ENCODE measurements around the gene LIF.
"Not testable (repeated sequence)": the region's sequence is repeated elsewhere in the genome, so short reads cannot be mapped to it uniquely, and the experiment has no call there.

LIF gene

GRCh38 chr22:30241576-30242371 lies 4.8 kb downstream of the LIF start:
- DNase-seq = no peak

DNA sequence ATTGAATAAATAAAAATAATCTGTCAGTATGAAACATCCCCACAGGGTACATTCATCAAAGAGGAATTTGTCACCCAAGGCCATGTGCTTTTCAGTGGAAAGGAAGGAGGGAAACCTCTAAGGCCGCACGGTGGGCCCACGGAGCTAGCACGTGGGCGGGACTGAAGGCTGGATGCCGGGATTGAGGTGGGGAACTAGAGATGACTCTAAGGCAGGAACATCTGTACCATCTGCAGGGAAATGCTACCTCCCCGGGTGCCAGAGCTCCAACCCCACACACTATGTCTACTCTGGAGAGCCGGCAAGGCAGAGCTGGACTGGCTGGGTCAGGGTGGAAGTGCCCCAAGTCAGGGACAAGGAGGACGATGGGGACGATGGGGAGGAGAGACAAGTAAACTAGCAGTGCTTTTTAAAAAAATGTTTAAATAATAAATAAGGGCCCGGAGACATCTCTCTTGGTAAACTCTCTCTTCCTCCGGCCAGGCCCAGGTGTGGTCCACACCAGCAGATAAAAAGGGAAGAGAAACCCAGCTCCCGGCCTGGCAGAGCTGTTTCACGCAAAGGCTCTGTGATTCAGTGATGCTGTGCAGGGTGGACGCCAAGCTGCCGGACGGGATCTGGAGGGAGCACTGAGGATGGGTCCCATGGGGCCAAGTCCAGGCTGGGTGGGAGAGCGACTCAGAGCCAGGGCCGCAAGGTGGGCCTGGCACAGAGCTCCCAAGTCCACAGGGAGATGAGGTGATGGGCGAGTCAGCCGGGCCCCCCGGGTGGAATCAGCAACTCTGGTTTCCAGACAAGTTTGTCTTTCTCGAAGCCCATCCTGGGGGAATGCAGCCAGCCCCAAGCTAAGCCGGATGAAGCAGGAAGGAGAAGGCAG lies 5.8 kb downstream of the LIF start:
- no peak for DNase-seq

DNA sequence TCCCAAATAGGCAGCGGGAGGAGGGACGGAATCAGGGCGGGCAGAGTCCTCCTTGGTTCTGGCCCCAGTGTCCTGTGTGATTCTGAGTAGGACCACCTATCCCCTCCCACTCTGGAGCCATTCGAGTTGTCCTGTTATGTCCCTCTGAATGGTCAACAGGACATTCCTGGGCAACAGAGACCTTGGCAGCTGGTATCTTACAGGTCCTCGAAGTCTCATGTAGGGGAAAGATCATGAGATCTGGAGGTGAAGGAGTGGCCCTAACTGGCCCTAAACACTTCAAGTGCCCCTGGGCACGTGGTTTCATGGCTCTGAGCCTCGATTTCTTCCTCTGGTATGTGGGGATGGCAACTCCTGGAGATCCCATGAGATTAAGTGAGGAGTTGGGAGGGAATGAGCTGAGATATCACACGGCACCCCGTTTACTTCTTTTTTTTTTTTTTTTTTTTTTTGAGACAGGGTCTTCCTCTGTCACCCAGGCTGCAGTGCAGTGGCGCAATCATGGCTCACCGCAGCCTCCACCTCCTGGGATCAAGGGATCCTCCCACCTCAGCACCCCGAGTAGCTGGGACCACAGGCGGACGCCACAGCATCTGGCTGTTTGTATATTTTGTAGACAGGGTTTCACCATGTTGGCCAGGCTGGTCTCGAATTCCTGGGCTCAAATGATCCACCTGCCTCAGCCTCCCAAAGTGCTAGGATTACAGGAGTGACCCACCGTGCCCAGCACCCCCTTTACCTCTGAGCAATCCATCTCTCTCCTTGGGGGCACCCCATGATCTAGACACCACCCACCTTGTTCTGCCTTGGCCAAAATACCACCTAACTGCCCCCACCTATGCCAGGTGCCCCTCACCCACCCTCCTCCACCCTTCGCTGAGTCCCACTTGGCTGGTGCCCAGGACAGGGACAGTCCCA lies 6.8 kb downstream of the LIF start:
- DNase-seq = no peak

GRCh38 chr22:30238661-30239487 lies 7.7 kb downstream of the LIF start:
- DNase-seq = no peak

DNA sequence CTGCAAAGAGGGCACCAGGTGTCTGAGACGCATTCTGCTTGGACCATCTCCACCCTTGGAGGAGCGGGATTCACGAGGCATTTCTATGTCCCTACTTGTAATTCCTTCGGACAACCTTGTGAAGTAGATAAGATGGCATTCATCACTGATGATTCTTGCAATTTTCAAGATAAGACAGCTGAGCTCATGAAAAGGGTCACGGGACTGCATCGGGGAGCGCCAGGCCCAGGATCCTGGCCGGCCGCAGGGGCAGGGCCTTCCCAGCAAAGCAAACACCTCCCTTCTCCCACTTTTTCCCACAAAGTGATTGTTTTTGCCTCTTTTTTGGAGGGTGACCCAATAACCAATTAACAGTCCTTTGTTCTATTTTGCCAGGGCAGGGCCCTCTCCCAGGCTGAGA lies 8.4 kb downstream of the LIF start:
- no peak for DNase-seq

DNA sequence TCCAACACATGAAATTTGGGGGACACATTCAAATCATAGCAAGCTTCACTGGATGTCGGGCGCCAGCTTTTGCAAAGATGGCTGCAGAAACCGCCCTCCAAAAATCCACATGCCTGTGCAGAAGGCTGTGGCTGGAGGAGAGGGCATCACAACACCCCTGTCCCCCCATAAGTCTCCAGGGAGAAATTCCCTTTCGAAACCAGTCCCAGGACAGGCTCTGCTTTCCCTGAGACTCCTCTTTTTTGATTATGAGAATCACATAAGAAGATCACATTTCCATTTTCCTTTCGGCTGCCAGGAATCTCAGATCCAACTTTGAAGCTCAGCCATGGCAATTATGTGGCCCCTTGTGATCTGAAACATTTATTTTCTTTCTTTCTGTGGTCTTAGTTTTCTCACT lies 9.7 kb downstream of the LIF start:
- DNase-seq = no peak

GRCh38 chr22:30235687-30236170 lies 10.8 kb downstream of the LIF start:
- no peak for DNase-seq

GRCh38 chr22:30234786-30235470 lies 11.6 kb downstream of the LIF start:
- DNase-seq = no peak

DNA sequence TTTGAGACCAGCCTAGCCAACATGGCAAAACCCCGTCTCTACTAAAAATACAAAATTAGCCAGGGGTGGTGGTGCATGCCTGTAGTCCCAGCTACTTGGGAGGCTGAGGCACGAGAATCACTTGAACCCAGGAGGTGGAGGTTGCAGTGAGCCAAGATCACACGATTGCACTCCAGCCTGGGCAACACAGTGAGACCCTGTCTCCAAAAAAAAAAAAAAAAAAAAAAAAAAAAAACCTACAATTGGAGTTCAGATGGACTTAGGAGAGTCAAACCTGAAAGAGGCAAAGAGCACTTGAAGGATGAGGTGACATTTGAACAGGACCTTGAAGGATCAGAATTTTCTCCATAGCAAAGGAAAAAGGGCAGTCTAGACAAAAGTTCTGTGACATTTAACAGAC lies 12.2 kb downstream of the LIF start:
- DNase-seq = not testable (repeated sequence)

DNA sequence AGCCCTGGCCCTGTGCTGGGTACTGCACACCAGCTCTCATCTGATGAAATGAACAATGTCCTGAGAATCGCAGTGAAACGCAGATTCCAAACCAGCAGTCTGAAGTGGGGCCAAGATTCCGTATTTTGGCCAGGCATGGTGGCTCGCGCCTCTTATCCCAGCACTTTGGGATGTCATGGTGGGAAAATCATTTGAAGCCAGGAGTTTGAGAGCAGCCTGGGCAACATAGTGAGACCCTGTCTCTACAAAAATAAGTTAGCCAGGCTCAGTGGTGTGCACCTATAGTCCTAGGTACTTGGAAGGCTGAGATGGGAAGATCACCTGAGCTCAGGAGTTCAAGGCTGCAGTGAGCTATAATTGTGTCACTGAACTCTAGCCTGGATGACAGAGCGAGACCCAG lies 13.0 kb downstream of the LIF start:
- no peak for DNase-seq

DNA sequence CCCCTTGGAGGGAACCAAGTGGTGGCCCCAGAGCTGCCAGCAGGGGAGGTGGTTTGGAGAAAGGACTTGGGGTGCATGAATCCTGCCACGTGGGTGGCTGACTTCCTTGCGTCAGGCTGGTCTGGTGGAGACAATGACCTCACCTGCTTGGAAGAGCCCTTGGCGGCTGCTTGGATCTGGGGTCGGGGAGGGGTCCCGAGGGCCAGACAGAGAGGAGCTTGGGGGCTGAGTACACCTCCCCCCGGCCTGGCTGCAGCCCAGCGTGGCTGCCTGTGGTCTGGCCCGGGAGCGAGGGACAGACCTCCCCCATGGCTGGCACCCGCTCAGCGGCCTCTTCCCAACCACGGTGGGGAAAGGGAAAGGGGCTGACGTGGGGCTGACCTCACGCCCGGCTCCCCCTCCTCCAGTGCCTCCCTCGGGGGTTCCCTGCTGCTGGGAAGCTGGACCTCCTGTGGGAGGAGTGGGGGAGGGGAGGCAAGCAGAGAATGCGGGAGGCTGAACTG lies 13.8 kb downstream of the LIF start:
- DNase-seq = no peak

DNA sequence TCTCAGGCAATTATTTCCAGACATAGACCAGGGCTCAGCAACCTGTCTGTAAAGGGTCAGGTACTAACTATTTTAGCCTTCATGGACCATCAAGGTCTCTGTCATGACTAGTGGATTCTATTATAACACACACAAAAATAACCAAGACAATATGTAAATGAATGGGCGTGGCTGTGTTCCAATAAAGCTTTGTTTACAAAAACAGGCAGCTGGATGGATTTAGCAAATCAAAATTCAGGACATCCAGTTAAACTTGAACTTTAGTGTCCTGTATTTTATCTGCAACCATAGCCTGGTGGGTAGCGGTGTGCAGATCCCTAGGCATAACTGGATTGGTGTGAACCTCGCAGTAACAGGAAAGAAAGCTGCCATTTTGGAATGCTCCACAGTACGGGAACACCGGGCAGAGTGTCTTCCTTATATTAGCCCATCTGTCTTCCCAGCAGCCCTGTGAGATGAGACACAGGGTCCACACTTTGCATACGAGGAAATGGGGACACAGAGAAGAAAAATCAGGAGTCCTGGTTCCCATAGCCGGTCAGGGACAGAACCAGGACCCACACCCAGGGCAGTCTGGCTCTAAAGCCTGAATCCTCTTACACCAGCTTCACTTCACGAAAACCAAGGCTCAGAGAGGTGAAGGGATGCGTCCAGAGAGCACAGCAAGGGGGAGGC lies 15.6 kb downstream of the LIF start:
- no peak for DNase-seq

- no peak for DNase-seq
Measured at GRCh38 chr22:30230330-30230729, 16.2 kb downstream of the LIF start.

GRCh38 chr22:30228509-30229359 lies 17.8 kb downstream of the LIF start:
- DNase-seq = no peak

- DNase-seq = peak; percentile 73
Measured at GRCh38 chr22:30227438-30228228, 18.9 kb downstream of the LIF start.

- DNase-seq = no peak
Measured at GRCh38 chr22:30226192-30226832, 20.2 kb downstream of the LIF start.

DNA sequence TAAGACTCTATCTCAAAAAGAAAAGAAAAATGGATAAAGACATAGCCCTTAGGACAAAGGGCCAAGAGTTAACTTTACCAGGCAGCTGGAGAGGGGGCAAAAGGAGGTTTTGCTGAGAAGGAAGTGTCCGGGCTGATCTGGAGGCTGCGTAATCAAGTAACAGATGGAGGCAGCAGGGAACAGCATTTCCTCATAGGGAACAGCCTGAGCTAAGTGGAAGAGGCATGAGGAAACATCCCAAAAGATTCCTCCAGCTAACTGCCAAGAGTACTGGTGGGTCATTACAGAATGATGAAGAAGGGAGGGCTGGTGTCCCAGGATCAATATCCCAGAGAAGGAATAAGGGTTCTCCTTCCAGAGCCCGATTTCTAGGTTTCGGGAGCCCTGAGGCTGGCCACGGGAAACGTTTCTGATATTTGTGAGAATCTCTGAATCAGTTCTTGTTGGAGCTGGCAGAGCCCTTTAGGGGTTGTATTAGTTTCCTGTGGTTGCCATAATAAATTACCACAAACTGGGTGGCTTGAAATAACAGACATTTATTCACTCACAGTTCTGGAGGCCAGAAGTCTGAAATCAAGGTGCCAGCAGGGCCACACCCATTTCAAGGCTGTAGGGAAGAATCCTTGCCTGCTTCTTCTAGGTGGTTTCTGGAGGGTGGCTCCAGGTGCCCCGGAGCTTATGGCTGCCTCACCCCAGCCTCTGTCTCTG lies 21.2 kb downstream of the LIF start:
- no peak for DNase-seq

All from hematopoietic multipotent progenitor cell treated with erythropoietin and hydrocortisone succinate and interleukin-3 and kit ligand, for 4 days (in vitro differentiated cells).